MM.1S (cell line): ENCODE data around the gene SLC6A3.

Experiments used
- DNase-seq: peaks from one replicate; pipeline ENCODE4 v3.0.0-alpha.2; 2015
- H2AFZ ChIP-seq: fragments of 300-600 bp; sonication (generic); 2 replicates; pipeline ENCODE4 v1.6.0; 2016; ENCODE audit warnings: antibody characterized with exemption, low read length
- H3F3A ChIP-seq: fragments of 300-600 bp; sonication (generic); 2 replicates; pipeline ENCODE4 v1.6.1; 2016; ENCODE audit warnings: mild to moderate bottlenecking, antibody characterized with exemption, low read length, moderate library complexity, mixed read lengths; ENCODE audit not compliant: insufficient read depth
- H3K27ac ChIP-seq: fragments of 300-600 bp; sonication (generic); 2 replicates; pipeline ENCODE4 v1.5.1; 2016; ENCODE audit warnings: mild to moderate bottlenecking, low read length
- H3K27me3 ChIP-seq: fragments of 300-600 bp; sonication (generic); replicated peaks from 2 replicates; pipeline ENCODE4 v1.6.0; 2016; ENCODE audit warnings: low read length; ENCODE audit not compliant: insufficient read depth
- H3K36me3 ChIP-seq: fragments of 300-600 bp; sonication (generic); replicated peaks from 2 replicates; pipeline ENCODE4 v1.6.1; 2016; ENCODE audit warnings: mild to moderate bottlenecking, low read length, mixed read lengths; ENCODE audit not compliant: insufficient read depth
- H3K4me1 ChIP-seq: fragments of 300-600 bp; sonication (generic); 2 replicates; pipeline ENCODE4 v1.6.1; 2016; ENCODE audit warnings: low read length, mixed read lengths
- H3K4me2 ChIP-seq: fragments of 300-600 bp; sonication (generic); 2 replicates; pipeline ENCODE4 v1.6.0; 2016; ENCODE audit warnings: low read depth, low read length
- H3K4me3 ChIP-seq: fragments of 300-600 bp; sonication (generic); 2 replicates; pipeline ENCODE4 v1.5.1; 2016; ENCODE audit warnings: low read length, mixed read lengths
- H3K79me2 ChIP-seq: fragments of 300-600 bp; sonication (generic); 2 replicates; pipeline ENCODE4 v1.6.1; 2016; ENCODE audit warnings: mixed run types, low read length, mixed read lengths
- H3K9ac ChIP-seq: fragments of 300-600 bp; sonication (generic); 2 replicates; pipeline ENCODE4 v1.6.1; 2016; ENCODE audit warnings: low read length, mixed read lengths
- H3K9me2 ChIP-seq: fragments of 300-600 bp; sonication (generic); replicated peaks from 2 replicates; pipeline ENCODE4 v1.6.1; 2016; ENCODE audit warnings: mild to moderate bottlenecking, low read length, mixed read lengths; ENCODE audit not compliant: insufficient read depth
- H3K9me3 ChIP-seq: fragments of 300-600 bp; sonication (generic); replicated peaks from 2 replicates; pipeline ENCODE4 v1.6.1; 2016; ENCODE audit warnings: mild to moderate bottlenecking, low read length, mixed read lengths; ENCODE audit not compliant: insufficient read depth
- H4K20me1 ChIP-seq: fragments of 300-600 bp; sonication (generic); 2 replicates; pipeline ENCODE4 v1.6.1; 2016; ENCODE audit warnings: mild to moderate bottlenecking, low read length, moderate library complexity, mixed read lengths; ENCODE audit not compliant: insufficient read depth
- CTCF ChIP-seq: fragments of 300-600 bp; sonication (generic); IDR thresholded peaks from 2 replicates; pipeline ENCODE4 v1.5.1; 2016; ENCODE audit warnings: antibody characterized with exemption, low read length, mixed read lengths
- EZH2 ChIP-seq: fragments of 300-600 bp; sonication (generic); optimal IDR thresholded peaks from 2 replicates; pipeline ENCODE3; 2017; ENCODE audit warnings: low read depth, mild to moderate bottlenecking, antibody characterized with exemption, low read length, mixed read lengths
- EZH2phosphoT487 ChIP-seq: fragments of 300-600 bp; sonication (generic); IDR thresholded peaks from 2 replicates; pipeline ENCODE4 v1.6.1; 2018; ENCODE audit warnings: antibody characterized with exemption, low read length

SLC6A3 gene

GRCh38 chr5:1380910-1381309, 64.3 kb downstream of the SLC6A3 start:
- Histone ChIP-seq H3K36me3 (no peaks in the 10 kb centered on the region), H3F3A (peaks cover 8% of the 10 kb centered on the region), H4K20me1 (no peaks in the 10 kb centered on the region), H3K9me3 (no peaks in the 10 kb centered on the region), H3K79me2 (no peaks in the 10 kb centered on the region), H2AFZ (peak overlapping the region; percentile 28; the same call in 1 of the 2 replicates), H3K9me2 (no peaks in the 10 kb centered on the region), H3K4me3 (no peak overlapping the region), H3K27me3 (no peaks in the 10 kb centered on the region), H3K4me2 (peak overlapping the region; percentile 63; the same call in 1 of the 2 replicates), H3K4me1 (peaks cover 4% of the 10 kb centered on the region), H3K9ac (no peak overlapping the region), H3K27ac (no peak overlapping the region)
- TF ChIP-seq CTCF (no peak), EZH2 (no peak), EZH2phosphoT487 (no peak)
- DNase-seq = no peak

- H3K9ac ChIP-seq = peak overlapping the region; percentile 14; the same call in 1 of the 2 replicates
- no peaks in the 10 kb centered on the region for H3K27me3 ChIP-seq
- peak overlapping the region; percentile 28 for H2AFZ ChIP-seq
- H3K79me2 ChIP-seq = no peaks in the 10 kb centered on the region
- no peaks in the 10 kb centered on the region for H3K36me3 ChIP-seq
- no peak overlapping the region for H3K27ac ChIP-seq
- peak overlapping the region; percentile 19; the same call in 1 of the 2 replicates for H3K4me3 ChIP-seq
- no peaks in the 10 kb centered on the region; the same call in 1 of the 2 replicates for H3K4me1 ChIP-seq
- H3K9me3 ChIP-seq = no peaks in the 10 kb centered on the region
- H4K20me1 ChIP-seq = no peaks in the 10 kb centered on the region
- no peaks in the 10 kb centered on the region for H3K9me2 ChIP-seq
- peak; percentile 68 for DNase-seq
- H3K4me2 ChIP-seq = peak overlapping the region; percentile 63; the same call in 1 of the 2 replicates
- H3F3A ChIP-seq = 0 out of 2 replicates have a peak, but pooled peaks cover 4% of the 10 kb centered on the region
- peak; percentile 82 for TF ChIP-seq CTCF
- TF ChIP-seq EZH2phosphoT487 = no peak
- TF ChIP-seq EZH2 = no peak
Measured at GRCh38 chr5:1380011-1380817, 65.0 kb downstream of the SLC6A3 start.

GRCh38 chr5:1378866-1379659, 66.2 kb downstream of the SLC6A3 start:
- no peaks in the 10 kb centered on the region for H3K79me2 ChIP-seq
- H3K27ac ChIP-seq = no peak overlapping the region
- no peaks in the 10 kb centered on the region for H3K27me3 ChIP-seq
- no peaks in the 10 kb centered on the region for H3K36me3 ChIP-seq
- no peak overlapping the region for H3K4me2 ChIP-seq
- no peak overlapping the region for H2AFZ ChIP-seq
- no peaks in the 10 kb centered on the region for H3K9me2 ChIP-seq
- DNase-seq = no peak
- H3K4me1 ChIP-seq = no peaks in the 10 kb centered on the region
- TF ChIP-seq EZH2phosphoT487 = no peak
- TF ChIP-seq EZH2 = no peak
- TF ChIP-seq CTCF = no peak
- no peaks in the 10 kb centered on the region for H4K20me1 ChIP-seq
- no peak overlapping the region for H3K4me3 ChIP-seq
- H3F3A ChIP-seq = 0 out of 2 replicates have a peak, but pooled peaks cover 4% of the 10 kb centered on the region
- no peak overlapping the region for H3K9ac ChIP-seq
- no peaks in the 10 kb centered on the region for H3K9me3 ChIP-seq
